Glomerular endothelial cell (primary cell): Measurements from ENCODE around the gene JMY. TPM values are rescaled to one million over a fixed set of nuclear protein-coding genes. Genes with fewer than 3 reads are reported as not detected.
"Not testable (repeated sequence)": the region's sequence is repeated elsewhere in the genome, so short reads cannot be mapped to it uniquely, and the experiment has no call there.

Source experiments
- DNase-seq: peaks from one replicate; pipeline ENCODE4 v3.0.0-alpha.2; 2011; ENCODE audit warnings: low read depth, low spot score; ENCODE audit errors: extremely low read depth
- total RNA-seq: library from RNA; depleted of rRNA; stranded (reverse); fragments of >200 nt; gene quantifications from 2 replicates; pipeline ENCODE4 v1.2.3, GENCODE V29; 2015

Gene JMY
- total RNA-seq, 1 donor from 2014 or later, result 11.2 TPM

GRCh38 chr5:79236362-79236969, 535 bp downstream of the JMY start:
- no peak for DNase-seq

GRCh38 chr5:79236970-79237739, 1.2 kb downstream of the JMY start:
- no peak for DNase-seq

- no peak for DNase-seq
Measured at GRCh38 chr5:79237740-79238560, 2.0 kb downstream of the JMY start.

GRCh38 chr5:79240561-79240960, 4.6 kb downstream of the JMY start:
- DNase-seq, result no peak

- no peak for DNase-seq
Measured at GRCh38 chr5:79241535-79241979, 5.6 kb downstream of the JMY start.

GRCh38 chr5:79242242-79243039, 6.5 kb downstream of the JMY start:
- no peak for DNase-seq

GRCh38 chr5:79243224-79243623, 7.3 kb downstream of the JMY start:
- DNase-seq, result no peak

GRCh38 chr5:79254067-79254466, 18.1 kb downstream of the JMY start:
- DNase-seq, result not testable (repeated sequence)

GRCh38 chr5:79255786-79256557, 20.0 kb downstream of the JMY start:
- no peak for DNase-seq

- no peak for DNase-seq
Measured at GRCh38 chr5:79256563-79256962, 20.6 kb downstream of the JMY start.

GRCh38 chr5:79257314-79257713, 21.4 kb downstream of the JMY start:
- no peak for DNase-seq

GRCh38 chr5:79258801-79259200, 22.9 kb downstream of the JMY start:
- DNase-seq, result no peak

GRCh38 chr5:79259383-79259782, 23.5 kb downstream of the JMY start:
- no peak for DNase-seq

GRCh38 chr5:79259810-79260209, 23.9 kb downstream of the JMY start:
- no peak for DNase-seq

- no peak for DNase-seq
Measured at GRCh38 chr5:79261897-79262296, 26.0 kb downstream of the JMY start.

GRCh38 chr5:79263290-79263689, 27.4 kb downstream of the JMY start:
- no peak for DNase-seq

- no peak for DNase-seq
Measured at GRCh38 chr5:79267180-79267579, 31.2 kb downstream of the JMY start.

- DNase-seq, result no peak
Measured at GRCh38 chr5:79269733-79270166, 33.8 kb downstream of the JMY start.

GRCh38 chr5:79273341-79273740, 37.4 kb downstream of the JMY start:
- no peak for DNase-seq

- DNase-seq, result no peak
Measured at GRCh38 chr5:79284846-79285245, 48.9 kb downstream of the JMY start.
